Measurements from ENCODE around the gene FXYD3. TPM values are rescaled to one million over a fixed set of nuclear protein-coding genes. Genes with fewer than 3 reads are reported as not detected.

Gene FXYD3
- total RNA-seq, 1 experiment from 2014 or later = 17.4 TPM

- TF ChIP-seq SP1 (IDR thresholded peaks at IDR 0.05; ENCODE audit: low read depth) (no peak), ZBTB33 (IDR thresholded peaks at IDR 0.05; ENCODE audit: extremely low read depth, insufficient replicate concordance, low read length) (no peak), FOSL1 (IDR thresholded peaks at IDR 0.05; ENCODE audit: low read depth) (no peak)
- peaks cover 3 to 4% of the 10 kb centered on the region in 2 experiments; a peak in 3 of 4 replicates for H3K4me1 ChIP-seq (ENCODE audit: control insufficient read depth in 1 of 2, insufficient read depth in 2 of 2, low read length in 2 of 2)
- no peak for ATAC-seq
These were observed 42.1 kb upstream of the FXYD3 start for GRCh38 chr19:35073516-35073915.

GRCh38 chr19:35073941-35074340 is 41.7 kb upstream of the FXYD3 start:
- CTCF ChIA-PET = no interaction called here
- Histone ChIP-seq H3K27ac (ENCODE audit: low read depth, low read length) (no peak overlapping the region), H3K4me2 (ENCODE audit: low read length) (no peak overlapping the region), H4K20me1 (ENCODE audit: insufficient read depth) (no peaks in the 10 kb centered on the region), H3K9me2 (ENCODE audit: insufficient read depth) (no peaks in the 10 kb centered on the region), H3K9me3 (ENCODE audit: control insufficient read depth in 1 of 2, insufficient read depth in 1 of 2, low read depth in 1 of 2, low read length in 2 of 2) (peaks cover 0 to 5% of the 10 kb centered on the region in 2 experiments; a peak in 1 of 4 replicates), H3K79me2 (ENCODE audit: insufficient read depth, low read length) (no peaks in the 10 kb centered on the region), H3K9ac (ENCODE audit: low read length) (no peak overlapping the region), H2AFZ (ENCODE audit: low read depth, low read length, poor library complexity, severe bottlenecking) (no peak overlapping the region), H3K4me3 (replicated peaks in 1 of 2; ENCODE audit: low read depth in 1 of 2, low read length in 2 of 2) (no peak overlapping the region), H3K27me3 (ENCODE audit: insufficient read depth, low read length) (no peaks in the 10 kb centered on the region), H3K36me3 (ENCODE audit: control insufficient read depth in 1 of 2, insufficient read depth in 2 of 2, low read length in 2 of 2) (no peaks in the 10 kb centered on the region), H3K4me1 (ENCODE audit: control insufficient read depth in 1 of 2, insufficient read depth in 2 of 2, low read length in 2 of 2) (no peaks in the 10 kb centered on the region; a peak in 1 of 4 replicates)
- ATAC-seq (no peak), DNase-seq (ENCODE audit: low read depth, low spot score) (no peak)
- intact Hi-C loops (cut with micrococcal nuclease) = no loop called here
- RAD21 ChIA-PET (ENCODE audit: low non-redundant PET in 1 of 2, low total read pairs in 2 of 2, uncharacterized antibody in 2 of 2, unreplicated experiment in 2 of 2) = no interaction called here
- POLR2A ChIA-PET = no interaction called here
- BruUV-seq (replicated peaks) = no TSS peak
- TF ChIP-seq SRF (IDR thresholded peaks at IDR 0.05; ENCODE audit: low read depth) (no peak), SP1 (IDR thresholded peaks at IDR 0.05; ENCODE audit: low read depth) (no peak), YY1 (IDR thresholded peaks at IDR 0.05; ENCODE audit: extremely low read depth, insufficient replicate concordance, low read depth, low read length) (no peak), EZH2phosphoT487 (IDR thresholded peaks at IDR 0.05; ENCODE audit: borderline replicate concordance) (no peak), TCF7L2 (IDR thresholded peaks at IDR 0.05; ENCODE audit: borderline replicate concordance, extremely low read depth, insufficient read depth, insufficient read length) (no peak), ATF3 (IDR thresholded peaks at IDR 0.05) (no peak), EGR1 (IDR thresholded peaks at IDR 0.05; ENCODE audit: low read depth) (no peak), EZH2 (IDR thresholded peaks at IDR 0.05) (no peak)
- TF ChIP-seq, protein P1, sequence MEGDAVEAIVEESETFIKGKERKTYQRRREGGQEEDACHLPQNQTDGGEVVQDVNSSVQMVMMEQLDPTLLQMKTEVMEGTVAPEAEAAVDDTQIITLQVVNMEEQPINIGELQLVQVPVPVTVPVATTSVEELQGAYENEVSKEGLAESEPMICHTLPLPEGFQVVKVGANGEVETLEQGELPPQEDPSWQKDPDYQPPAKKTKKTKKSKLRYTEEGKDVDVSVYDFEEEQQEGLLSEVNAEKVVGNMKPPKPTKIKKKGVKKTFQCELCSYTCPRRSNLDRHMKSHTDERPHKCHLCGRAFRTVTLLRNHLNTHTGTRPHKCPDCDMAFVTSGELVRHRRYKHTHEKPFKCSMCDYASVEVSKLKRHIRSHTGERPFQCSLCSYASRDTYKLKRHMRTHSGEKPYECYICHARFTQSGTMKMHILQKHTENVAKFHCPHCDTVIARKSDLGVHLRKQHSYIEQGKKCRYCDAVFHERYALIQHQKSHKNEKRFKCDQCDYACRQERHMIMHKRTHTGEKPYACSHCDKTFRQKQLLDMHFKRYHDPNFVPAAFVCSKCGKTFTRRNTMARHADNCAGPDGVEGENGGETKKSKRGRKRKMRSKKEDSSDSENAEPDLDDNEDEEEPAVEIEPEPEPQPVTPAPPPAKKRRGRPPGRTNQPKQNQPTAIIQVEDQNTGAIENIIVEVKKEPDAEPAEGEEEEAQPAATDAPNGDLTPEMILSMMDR (IDR thresholded peaks at IDR 0.05 in 2 of 3, conservative IDR thresholded peaks at IDR 0.05 in 1 of 3; ENCODE audit: borderline replicate concordance in 1 of 3, insufficient read depth in 1 of 3, low read depth in 2 of 3, low read length in 2 of 3) = no peak
- TF ChIP-seq, protein P2, sequence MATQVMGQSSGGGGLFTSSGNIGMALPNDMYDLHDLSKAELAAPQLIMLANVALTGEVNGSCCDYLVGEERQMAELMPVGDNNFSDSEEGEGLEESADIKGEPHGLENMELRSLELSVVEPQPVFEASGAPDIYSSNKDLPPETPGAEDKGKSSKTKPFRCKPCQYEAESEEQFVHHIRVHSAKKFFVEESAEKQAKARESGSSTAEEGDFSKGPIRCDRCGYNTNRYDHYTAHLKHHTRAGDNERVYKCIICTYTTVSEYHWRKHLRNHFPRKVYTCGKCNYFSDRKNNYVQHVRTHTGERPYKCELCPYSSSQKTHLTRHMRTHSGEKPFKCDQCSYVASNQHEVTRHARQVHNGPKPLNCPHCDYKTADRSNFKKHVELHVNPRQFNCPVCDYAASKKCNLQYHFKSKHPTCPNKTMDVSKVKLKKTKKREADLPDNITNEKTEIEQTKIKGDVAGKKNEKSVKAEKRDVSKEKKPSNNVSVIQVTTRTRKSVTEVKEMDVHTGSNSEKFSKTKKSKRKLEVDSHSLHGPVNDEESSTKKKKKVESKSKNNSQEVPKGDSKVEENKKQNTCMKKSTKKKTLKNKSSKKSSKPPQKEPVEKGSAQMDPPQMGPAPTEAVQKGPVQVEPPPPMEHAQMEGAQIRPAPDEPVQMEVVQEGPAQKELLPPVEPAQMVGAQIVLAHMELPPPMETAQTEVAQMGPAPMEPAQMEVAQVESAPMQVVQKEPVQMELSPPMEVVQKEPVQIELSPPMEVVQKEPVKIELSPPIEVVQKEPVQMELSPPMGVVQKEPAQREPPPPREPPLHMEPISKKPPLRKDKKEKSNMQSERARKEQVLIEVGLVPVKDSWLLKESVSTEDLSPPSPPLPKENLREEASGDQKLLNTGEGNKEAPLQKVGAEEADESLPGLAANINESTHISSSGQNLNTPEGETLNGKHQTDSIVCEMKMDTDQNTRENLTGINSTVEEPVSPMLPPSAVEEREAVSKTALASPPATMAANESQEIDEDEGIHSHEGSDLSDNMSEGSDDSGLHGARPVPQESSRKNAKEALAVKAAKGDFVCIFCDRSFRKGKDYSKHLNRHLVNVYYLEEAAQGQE (IDR thresholded peaks at IDR 0.05; ENCODE audit: low read depth) = no peak

More at GRCh38 chr19:35073516-35073915, 42.1 kb upstream of the FXYD3 start:
- no peak overlapping the region for H2AFZ ChIP-seq (ENCODE audit: low read depth, low read length, poor library complexity, severe bottlenecking)
- H3K4me3 ChIP-seq (replicated peaks in 1 of 2; ENCODE audit: low read depth in 1 of 2, low read length in 2 of 2) = no peak overlapping the region
- H3K9me2 ChIP-seq (ENCODE audit: insufficient read depth) = no peaks in the 10 kb centered on the region
- no peak for DNase-seq (ENCODE audit: low read depth, low spot score)
- no peaks in the 10 kb centered on the region for H4K20me1 ChIP-seq (ENCODE audit: insufficient read depth)
- H3K36me3 ChIP-seq (ENCODE audit: control insufficient read depth in 1 of 2, insufficient read depth in 2 of 2, low read length in 2 of 2) = no peaks in the 10 kb centered on the region
- H3K9me3 ChIP-seq (ENCODE audit: control insufficient read depth in 1 of 2, insufficient read depth in 1 of 2, low read depth in 1 of 2, low read length in 2 of 2) = peaks cover 0 to 5% of the 10 kb centered on the region in 2 experiments; a peak in 1 of 4 replicates
- no TSS peak for BruUV-seq (replicated peaks)
- H3K79me2 ChIP-seq (ENCODE audit: insufficient read depth, low read length) = no peaks in the 10 kb centered on the region
- H3K27ac ChIP-seq (ENCODE audit: low read depth, low read length) = no peak overlapping the region
- no peaks in the 10 kb centered on the region for H3K27me3 ChIP-seq (ENCODE audit: insufficient read depth, low read length)
- intact Hi-C loops (cut with micrococcal nuclease) = no loop called here
- ChIA-PET RAD21 (ENCODE audit: low non-redundant PET in 1 of 2, low total read pairs in 2 of 2, uncharacterized antibody in 2 of 2, unreplicated experiment in 2 of 2) (no interaction called here), POLR2A (no interaction called here), CTCF (no interaction called here)
- H3K9ac ChIP-seq (ENCODE audit: low read length) = no peak overlapping the region
- no peak overlapping the region for H3K4me2 ChIP-seq (ENCODE audit: low read length)

Data from HCT116 (cell line).